Measurements from ENCODE around the gene PARVB.

- no peak for TF ChIP-seq CTCF (conservative IDR thresholded peaks at IDR 0.05 in 1 of 2, IDR thresholded peaks at IDR 0.05 in 1 of 2; ENCODE audit: low read depth in 1 of 2, low read length in 2 of 2)
- TF ChIP-seq EZH2 (IDR thresholded peaks at IDR 0.05; ENCODE audit: low read length, missing control alignments), result no peak
Observed at GRCh38 chr22:44051358-44051757, 27.3 kb downstream of the PARVB start.
